ENCODE results near the gene GRM3.

Gene GRM3

GRCh38 chr7:86790383-86790782 is 146.7 kb downstream of the GRM3 start:
- no peak for DNase-seq

- no peak for DNase-seq
Measured at GRCh38 chr7:86792260-86792659, 148.6 kb downstream of the GRM3 start.

GRCh38 chr7:86793136-86793535 is 149.4 kb downstream of the GRM3 start:
- DNase-seq: no peak

- DNase-seq: no peak
Measured at GRCh38 chr7:86814661-86815379, 171.1 kb downstream of the GRM3 start.

- DNase-seq: no peak
Measured at GRCh38 chr7:86815556-86815955, 171.8 kb downstream of the GRM3 start.

GRCh38 chr7:86818903-86819302 is 175.2 kb downstream of the GRM3 start:
- no peak for DNase-seq

GRCh38 chr7:86823769-86824168 is 180.1 kb downstream of the GRM3 start:
- DNase-seq: no peak

- DNase-seq: no peak
Measured at GRCh38 chr7:86825264-86825663, 181.6 kb downstream of the GRM3 start.

GRCh38 chr7:86826948-86827347 is 183.2 kb downstream of the GRM3 start:
- no peak for DNase-seq

GRCh38 chr7:86833360-86833759 is 189.7 kb downstream of the GRM3 start:
- no peak for DNase-seq

GRCh38 chr7:86837235-86837634 is 193.5 kb downstream of the GRM3 start:
- no peak for DNase-seq

- DNase-seq: no peak
Measured at GRCh38 chr7:86844608-86845007, 200.9 kb downstream of the GRM3 start.

GRCh38 chr7:86846494-86847190 is 202.9 kb downstream of the GRM3 start:
- no peak for DNase-seq

GRCh38 chr7:86848226-86848625 is 204.5 kb downstream of the GRM3 start:
- no peak for DNase-seq

- no peak for DNase-seq
Measured at GRCh38 chr7:86851566-86851965, 207.9 kb downstream of the GRM3 start.

- DNase-seq: no peak
Measured at GRCh38 chr7:86863452-86863851, 219.7 kb downstream of the GRM3 start.

- no peak for DNase-seq
Measured at GRCh38 chr7:86867163-86867762, 223.6 kb downstream of the GRM3 start.

- DNase-seq: no peak
Measured at GRCh38 chr7:86876146-86876545, 232.4 kb downstream of the GRM3 start.

- DNase-seq: no peak
Measured at GRCh38 chr7:86884152-86884551, 240.4 kb downstream of the GRM3 start.

GRCh38 chr7:86889501-86889900 is 245.8 kb downstream of the GRM3 start:
- DNase-seq: no peak

GRCh38 chr7:86898171-86898570 is 254.5 kb downstream of the GRM3 start:
- DNase-seq: no peak

GRCh38 chr7:86900886-86901285 is 257.2 kb downstream of the GRM3 start:
- DNase-seq: no peak

GRCh38 chr7:86904949-86905834 is 261.5 kb downstream of the GRM3 start:
- DNase-seq: no peak
